ENCODE data around the gene ZC3H7B.
"Not testable (repeated sequence)": the region's sequence is repeated elsewhere in the genome, so short reads cannot be mapped to it uniquely, and the experiment has no call there.

The ZC3H7B gene

DNA sequence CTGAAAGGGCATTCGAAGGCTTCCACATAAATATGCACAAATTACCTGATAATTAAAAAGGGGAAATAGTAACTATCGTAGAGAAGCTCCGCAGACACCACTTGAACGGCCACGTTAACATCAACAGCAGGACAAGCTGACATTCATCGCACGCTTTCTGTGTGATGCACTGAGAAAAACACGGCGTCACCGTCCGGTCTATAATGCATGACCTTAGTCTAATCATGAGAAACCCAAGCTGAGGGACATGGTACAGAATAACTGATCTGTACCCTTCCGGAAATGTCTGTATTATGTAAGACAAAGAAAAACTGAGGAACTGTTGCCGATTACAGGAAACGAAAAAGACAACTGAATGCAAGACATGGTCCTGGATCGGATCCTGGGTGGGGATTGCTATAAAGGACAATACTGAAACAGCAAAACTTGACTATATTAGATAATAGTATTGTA is 14.7 kb upstream of the ZC3H7B start:
- peak; percentile 30 for DNase-seq (ENCODE audit: low read depth, low spot score)

DNA sequence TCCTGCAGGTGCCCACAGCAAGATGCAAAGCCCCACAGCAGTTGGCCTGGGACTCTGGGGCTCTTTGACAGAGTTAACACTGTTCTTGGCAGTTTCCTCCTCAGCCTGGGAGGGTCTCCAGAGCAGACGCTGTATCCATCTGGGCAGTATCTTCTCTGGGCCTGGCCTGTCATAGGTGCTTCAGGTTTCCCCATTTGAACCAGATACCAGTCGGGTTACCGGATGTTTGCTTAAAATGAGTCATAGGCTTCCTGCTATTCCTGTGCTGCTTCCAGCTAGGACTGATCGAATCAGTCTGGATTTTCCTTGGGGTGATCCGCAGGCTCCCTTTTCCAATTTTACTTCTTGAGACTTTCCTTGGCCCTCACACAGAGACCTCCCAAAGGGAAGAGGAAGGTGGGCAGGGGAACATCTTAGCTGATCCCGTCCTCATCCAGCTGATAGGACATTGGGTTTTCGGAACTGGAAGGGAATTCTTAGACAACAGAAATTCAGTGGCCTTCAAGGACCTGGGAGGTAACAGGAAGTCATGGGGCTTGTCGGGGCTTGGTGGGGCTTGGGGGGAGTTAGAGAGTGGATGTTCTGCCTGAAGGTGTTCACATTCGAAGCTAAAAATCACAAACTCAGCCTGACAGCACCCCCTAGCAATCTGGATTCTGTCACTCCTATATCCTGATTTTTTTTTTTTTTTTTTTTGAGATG is 12.9 kb upstream of the ZC3H7B start:
- no peak for DNase-seq (ENCODE audit: low read depth, low spot score)

DNA sequence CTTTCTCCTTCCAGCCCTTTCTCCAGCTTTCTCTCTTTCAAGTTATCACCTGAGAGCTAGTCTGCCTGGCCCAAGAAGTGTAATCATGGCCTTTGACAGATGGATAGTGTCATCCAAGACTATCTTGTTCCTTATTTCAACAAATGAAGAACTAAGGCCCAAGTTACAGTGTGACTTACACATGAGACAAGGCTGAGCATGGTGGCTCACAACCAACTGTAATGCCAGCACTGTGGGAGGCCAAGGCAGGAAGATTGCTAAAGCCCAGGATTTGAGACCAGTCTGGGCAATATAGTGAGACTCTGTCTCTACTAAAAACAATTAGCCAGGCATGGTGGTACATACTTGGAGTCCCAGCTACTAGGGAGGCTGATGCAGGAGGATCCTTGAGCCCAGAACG is 11.7 kb upstream of the ZC3H7B start:
- DNase-seq (ENCODE audit: low read depth, low spot score) = no peak

DNA sequence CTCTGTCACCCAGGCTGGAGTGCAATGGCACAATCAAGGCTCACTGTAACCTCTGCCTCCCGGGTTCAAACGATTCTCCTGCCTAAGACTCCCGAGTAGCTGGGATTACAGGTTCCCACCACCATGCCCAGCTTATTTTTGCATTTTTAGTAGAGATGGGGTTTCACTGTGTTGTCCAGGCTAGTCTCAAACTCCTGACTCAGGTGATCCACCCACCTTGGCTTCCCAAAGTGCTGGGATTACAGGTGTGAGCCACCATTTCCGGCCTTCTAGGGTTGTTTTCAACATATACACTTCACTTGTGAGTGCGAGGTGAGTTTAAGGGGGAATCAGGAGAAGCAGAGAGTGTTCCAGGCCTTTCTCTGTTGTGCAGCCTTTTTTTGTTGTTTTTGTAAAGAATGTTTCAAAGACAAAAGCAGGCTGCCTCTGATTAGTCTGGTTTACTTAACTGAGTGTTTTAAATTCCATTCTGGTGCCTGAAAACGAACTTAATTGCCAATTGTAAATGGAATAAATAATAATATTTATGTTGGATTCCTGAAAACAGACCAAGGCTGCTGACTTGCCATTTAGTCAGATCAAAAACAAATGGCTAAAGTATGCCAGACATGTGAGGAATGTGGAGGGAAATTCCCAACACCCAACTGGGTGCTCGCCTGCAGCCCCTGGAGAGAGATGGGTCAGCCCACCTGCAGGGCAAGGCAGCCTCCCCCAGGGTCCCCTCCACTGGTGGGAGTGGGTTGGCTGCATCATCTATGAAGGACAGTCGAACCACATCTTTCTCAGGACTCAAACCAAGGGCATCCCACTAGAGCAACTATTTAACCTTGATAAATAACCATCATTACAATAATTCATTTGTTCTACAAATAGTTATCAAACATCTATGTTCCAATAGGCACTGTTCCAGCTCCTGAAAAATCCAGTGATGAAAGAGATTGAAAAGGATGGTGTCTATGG is 10.8 kb upstream of the ZC3H7B start:
- DNase-seq (ENCODE audit: low read depth, low spot score) = no peak

DNA sequence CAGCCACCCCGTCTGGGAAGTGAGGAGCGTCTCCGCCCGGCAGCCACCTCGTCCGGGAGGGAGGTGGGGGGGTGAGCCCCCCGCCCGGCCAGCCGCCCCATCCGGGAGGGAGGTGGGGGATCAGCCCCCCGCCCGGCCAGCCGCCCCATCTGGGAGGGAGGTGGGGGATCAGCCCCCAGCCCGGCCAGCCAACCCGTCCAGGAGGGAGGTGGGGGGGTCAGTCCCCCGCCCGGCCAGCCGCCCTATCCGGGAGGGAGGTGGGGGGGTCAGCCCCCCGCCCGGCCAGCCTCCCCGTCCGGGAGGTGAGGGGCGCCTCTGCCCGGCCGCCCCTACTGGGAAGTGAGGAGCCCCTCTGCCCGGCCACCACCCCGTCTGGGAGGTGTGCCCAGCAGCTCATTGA is 6.5 kb upstream of the ZC3H7B start:
- DNase-seq (ENCODE audit: low read depth, low spot score) = not testable (repeated sequence)

DNA sequence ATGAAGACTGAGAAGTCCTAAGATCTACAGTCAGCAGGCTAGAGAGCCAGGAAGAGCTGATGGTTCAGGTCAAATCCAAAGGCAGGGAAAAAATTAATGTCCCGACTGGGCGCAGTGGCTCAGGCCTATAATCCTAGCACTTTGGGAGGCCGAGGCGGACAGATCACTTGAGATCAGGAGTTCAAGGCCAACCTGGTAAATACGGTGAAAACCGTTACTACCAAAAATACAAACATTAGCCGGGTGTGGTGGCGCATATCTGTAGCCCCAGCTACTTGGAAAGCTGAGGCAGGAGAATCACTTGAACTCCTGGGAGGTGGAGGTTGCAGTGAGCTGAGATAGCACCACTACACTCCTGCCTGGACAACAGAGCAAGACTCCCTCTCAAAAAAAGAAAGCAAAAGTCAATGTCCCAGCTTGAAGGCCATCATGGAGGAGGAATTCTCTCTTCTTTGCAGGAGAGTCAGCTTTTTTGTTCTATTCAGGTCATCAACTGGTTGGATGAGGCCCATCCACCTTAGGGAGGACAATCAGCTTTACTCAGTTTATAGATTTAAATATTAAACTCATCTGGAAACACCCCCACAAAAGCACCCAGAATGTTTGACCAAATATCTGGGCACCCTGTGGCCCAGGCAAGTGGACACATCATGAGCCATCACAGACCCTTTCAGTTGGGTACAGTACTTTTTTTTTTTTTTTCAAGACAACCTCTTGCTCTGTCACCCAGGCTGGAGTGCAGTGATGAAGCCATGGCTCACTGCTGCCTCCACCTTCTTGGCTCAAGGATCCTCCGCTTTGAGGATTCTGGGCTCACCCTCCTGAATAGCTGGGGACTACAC is 4.3 kb upstream of the ZC3H7B start:
- DNase-seq (ENCODE audit: low read depth, low spot score) = no peak

DNA sequence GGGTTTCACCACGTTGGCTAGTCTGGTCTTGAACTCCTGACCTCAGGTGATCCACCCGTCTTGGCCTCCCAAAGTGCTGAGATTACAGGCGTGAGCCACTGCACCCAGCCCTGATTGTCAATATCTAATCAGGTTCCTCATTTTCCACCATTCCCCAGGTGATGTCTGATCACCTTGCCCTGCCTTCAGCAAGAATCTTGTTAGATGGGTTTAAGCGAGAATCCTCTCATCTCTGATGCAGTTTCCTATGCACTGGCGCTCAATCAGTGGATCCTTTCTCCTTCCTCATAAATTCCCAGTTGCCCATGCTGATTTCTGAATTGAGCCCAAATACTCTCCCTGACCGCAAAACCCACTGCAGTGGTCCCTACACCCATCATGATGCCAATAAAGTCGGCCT is 664 bp upstream of the ZC3H7B start:
- no peak for DNase-seq (ENCODE audit: low read depth, low spot score)

DNA sequence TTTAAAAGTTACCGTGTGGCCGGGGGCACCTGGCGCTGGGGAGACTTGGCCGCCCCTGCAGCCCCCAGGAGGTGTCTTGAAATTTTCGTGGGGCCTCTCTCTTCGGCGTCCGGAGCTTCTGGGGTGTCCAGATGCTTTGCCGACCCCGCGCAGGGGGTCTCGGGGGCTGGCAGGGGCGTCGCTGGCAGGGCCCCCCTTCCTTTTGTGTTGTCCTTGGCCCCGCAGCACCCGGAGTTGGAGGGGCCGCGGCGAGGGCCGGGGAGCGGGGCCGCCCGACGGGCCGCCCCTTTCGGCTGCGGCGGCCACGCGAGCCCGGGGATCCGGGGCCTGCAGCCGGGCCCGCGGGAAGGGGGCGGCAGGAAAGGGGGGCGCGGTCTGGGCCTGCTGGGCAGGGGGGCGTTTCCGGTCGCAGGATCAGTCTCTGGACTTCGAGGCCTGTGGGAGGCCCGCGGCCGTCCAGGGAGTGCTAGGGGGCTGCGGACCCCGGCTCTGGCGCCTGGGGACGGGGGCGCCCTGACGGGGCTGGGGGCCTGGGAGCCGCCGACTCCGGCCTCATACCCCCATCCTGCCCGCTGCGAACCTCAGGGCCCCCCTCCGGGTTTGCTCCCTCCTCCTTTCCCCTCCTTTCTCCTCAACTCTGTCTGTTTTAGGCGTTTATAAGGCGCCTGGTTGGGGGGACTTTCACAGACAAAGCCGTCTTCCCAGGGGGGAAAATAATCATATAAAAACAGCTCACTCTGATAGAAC is 869 bp downstream of the ZC3H7B start:
- DNase-seq (ENCODE audit: low read depth, low spot score) = no peak

- DNase-seq (ENCODE audit: low read depth, low spot score) = no peak
These were observed 1.5 kb downstream of the ZC3H7B start for GRCh38 chr22:41302811-41303210.

DNA sequence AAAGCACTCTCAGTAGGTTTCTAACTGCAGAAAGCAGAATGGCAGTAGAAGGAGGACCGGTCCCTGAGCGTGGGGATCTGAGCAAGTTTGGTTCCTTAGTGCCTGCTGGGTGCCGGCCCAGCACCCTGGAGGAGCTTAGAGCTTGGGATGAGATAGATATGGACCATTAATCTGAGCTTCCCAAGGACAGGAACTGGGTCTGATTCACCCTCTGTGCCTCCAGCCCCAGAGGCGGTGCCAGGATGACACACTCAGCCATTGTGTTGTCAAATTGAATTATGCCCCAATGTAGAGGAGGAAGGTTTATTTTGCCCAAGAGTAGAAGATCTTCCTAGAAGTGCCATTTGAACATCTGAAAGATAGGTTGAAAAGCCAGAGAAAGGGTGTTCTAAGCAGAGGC is 4.3 kb downstream of the ZC3H7B start:
- no peak for DNase-seq (ENCODE audit: low read depth, low spot score)

- no peak for DNase-seq (ENCODE audit: low read depth, low spot score)
These were observed 6.7 kb downstream of the ZC3H7B start for GRCh38 chr22:41308054-41308453.

GRCh38 chr22:41308544-41308947 is 7.2 kb downstream of the ZC3H7B start:
- no peak for DNase-seq (ENCODE audit: low read depth, low spot score)

DNA sequence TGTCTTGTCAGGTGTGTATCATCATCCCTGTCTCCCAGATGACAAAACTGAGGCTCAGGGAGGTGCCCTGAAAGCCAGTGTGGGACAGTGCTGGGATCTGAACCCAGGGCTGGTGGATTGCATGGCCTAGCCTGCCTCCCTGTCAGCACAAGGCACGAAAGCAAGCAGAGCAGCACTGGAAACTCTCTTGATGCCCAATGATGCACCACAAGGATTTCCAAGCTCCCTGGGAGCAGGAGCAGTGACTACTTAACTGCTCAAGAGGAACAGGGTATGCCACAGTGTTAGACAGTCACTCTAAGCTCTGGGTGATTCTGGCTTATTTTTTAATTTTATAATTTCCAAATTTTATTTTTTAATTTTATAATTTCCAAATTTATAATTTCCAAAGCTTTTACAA is 9.0 kb downstream of the ZC3H7B start:
- DNase-seq (ENCODE audit: low read depth, low spot score) = no peak

- no peak for DNase-seq (ENCODE audit: low read depth, low spot score)
These were observed 10.2 kb downstream of the ZC3H7B start for GRCh38 chr22:41311487-41311886.

DNA sequence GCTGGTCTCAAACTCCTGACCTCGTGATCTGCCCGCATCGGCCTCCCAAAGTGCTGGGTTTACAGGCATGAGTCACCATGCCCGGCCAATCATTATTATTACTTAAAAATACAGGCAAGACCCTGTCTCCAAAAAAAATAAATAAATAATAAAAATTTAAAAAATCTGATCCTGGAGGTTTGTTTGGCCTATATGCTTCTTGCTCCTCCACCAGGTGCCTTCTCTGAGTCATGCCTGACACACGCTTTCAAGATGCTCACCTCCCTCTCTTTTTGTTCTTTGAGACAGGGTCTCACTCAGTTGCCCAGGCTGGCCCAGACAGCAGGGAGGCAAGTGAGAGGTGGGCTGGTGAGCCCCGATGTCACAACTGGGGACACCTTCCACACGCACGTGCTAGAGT is 13.5 kb downstream of the ZC3H7B start:
- no peak for DNase-seq (ENCODE audit: low read depth, low spot score)

- no peak for DNase-seq (ENCODE audit: low read depth, low spot score)
These were observed 14.3 kb downstream of the ZC3H7B start for GRCh38 chr22:41315586-41315985.

GRCh38 chr22:41320416-41321240 is 19.3 kb downstream of the ZC3H7B start:
- DNase-seq (ENCODE audit: low read depth, low spot score) = no peak

DNA sequence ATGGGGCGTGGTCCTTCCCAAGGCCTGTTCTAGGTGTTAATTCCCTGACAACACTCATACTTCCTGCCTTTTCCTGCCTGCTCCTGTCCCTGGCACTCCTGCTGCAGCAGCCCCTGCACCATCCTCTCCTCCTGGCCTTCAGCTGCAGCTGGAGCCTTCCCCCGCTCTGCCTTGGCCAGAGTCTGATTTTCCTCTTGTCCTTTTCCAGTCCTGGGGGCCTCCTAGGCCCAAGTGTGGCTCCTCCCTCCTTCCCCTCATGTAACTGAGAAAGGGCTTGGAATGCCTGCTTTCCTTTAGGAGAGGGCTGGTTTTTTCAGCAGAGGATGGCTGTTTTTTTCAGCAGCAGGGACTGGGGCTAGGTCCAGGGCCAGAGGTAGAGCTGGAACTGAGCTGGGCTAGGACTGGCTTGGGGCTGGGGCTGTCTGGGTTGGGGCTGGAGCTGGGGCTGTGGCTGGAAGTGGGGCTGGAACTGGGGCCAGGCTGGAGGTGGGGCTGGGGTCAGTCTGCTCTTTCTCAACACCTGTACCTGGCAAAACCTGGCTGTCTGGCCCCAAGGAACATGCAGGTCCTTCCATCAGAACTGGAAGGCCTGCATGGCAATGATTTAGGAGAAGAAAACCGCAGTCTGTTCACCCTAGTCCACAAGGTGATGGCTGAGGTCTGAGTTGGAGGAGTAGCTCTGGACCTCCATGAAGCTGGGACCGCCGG is 23.6 kb downstream of the ZC3H7B start:
- DNase-seq (ENCODE audit: low read depth, low spot score) = no peak

DNA sequence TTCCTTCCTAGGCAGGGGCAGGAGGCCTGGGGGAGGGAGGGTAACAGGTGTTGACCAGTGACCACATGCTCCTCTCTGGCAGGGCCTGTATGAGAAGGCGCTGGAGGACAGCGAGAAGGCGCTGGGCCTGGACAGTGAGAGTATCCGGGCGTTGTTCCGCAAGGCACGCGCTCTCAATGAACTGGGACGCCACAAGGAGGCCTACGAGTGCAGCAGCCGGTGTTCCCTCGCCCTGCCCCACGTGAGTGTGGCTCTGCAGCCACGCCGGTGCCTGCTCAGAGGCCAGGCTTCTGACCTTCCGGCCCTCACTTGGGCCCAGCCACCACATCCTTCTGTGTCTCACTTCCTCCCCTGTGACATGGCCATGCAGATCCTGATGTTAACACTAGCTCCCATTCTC is 25.8 kb downstream of the ZC3H7B start:
- no peak for DNase-seq (ENCODE audit: low read depth, low spot score)

DNA sequence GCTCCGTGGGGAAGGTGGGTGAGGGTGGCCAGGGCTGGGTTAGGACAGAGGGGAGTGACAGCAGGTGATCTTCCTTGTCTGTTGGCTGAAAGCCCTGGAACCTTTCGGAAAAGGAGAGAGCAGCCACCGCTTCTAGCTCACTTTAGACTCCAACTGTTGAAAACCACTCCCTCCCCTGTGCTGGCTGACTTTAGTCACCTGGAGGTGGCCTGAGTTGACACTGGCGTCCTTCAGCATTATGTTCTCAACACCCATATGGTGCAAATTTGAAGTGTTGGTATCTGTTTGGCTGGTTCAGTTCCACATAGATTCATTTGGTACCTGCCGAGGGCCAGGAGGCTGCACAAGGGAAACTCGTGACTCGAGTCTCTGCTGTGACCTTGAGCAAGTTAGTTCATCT is 28.8 kb downstream of the ZC3H7B start:
- no peak for DNase-seq (ENCODE audit: low read depth, low spot score)

Data from activated CD4-positive, CD25-positive, alpha-beta regulatory T cell treated with anti-CD3 and anti-CD28 coated beads, Interleukin-2, amount 50 U/mL, for 16 hours (primary cell).